HepG2 (cell line): Measurements from ENCODE around the gene CCDC157. TPM values are rescaled to one million over a fixed set of nuclear protein-coding genes. Genes with fewer than 3 reads are reported as not detected.

Experiments
- CCDC6 ChIP-seq: sonication (generic); formaldehyde crosslinking; IDR thresholded peaks from 2 replicates; pipeline ENCODE4 v1.8.1; 2022; ENCODE audit warnings: mild to moderate bottlenecking, missing genetic modification reagents, moderate library complexity
- DNMT1 ChIP-seq: sonication (generic); formaldehyde crosslinking; IDR thresholded peaks from 2 replicates; pipeline ENCODE4 v1.5.1; 2020; ENCODE audit warnings: mild to moderate bottlenecking, missing genetic modification reagents
- HOXA7 ChIP-seq: sonication (generic); formaldehyde crosslinking; IDR thresholded peaks from 2 replicates; pipeline ENCODE4 v1.8.1; 2022; ENCODE audit warnings: mild to moderate bottlenecking, missing genetic modification reagents, moderate library complexity
- KLF6 ChIP-seq: IDR thresholded peaks from 2 replicates; pipeline ENCODE4 v1.8.0; 2016; ENCODE audit warnings: missing biosample characterization, missing genetic modification reagents
- MAF1 ChIP-seq: sonication (generic); formaldehyde crosslinking; IDR thresholded peaks from 2 replicates; pipeline ENCODE4 v1.5.0; 2020; ENCODE audit warnings: missing genetic modification reagents, borderline replicate concordance
- MTA3 ChIP-seq: sonication (generic); formaldehyde crosslinking; IDR thresholded peaks from 2 replicates; pipeline ENCODE4 v1.4.0; 2020; ENCODE audit warnings: missing genetic modification reagents
- NFYC ChIP-seq: IDR thresholded peaks from 2 replicates; pipeline ENCODE4 v1.6.1; 2016; ENCODE audit warnings: missing genetic modification reagents, missing compliant biosample characterization
- SMYD3 ChIP-seq: sonication (generic); formaldehyde crosslinking; IDR thresholded peaks from 2 replicates; pipeline ENCODE4 v1.8.1; 2023; ENCODE audit warnings: mild to moderate bottlenecking, missing genetic modification reagents
- SP5 ChIP-seq: IDR thresholded peaks from 2 replicates; pipeline ENCODE4 v1.6.1; 2016; ENCODE audit warnings: low read depth, borderline replicate concordance
- SRSF9 ChIP-seq: fragments of 200-400 bp; formaldehyde crosslinking; IDR thresholded peaks from 2 replicates; pipeline ENCODE4 v1.6.1; 2018; ENCODE audit warnings: borderline replicate concordance, mild to moderate bottlenecking, low read depth, low read length; ENCODE audit not compliant: insufficient read depth, poor library complexity, severe bottlenecking
- ZNF354B ChIP-seq: sonication (generic); formaldehyde crosslinking; IDR thresholded peaks from 2 replicates; pipeline ENCODE4 v1.8.0; 2022; ENCODE audit warnings: mild to moderate bottlenecking, missing genetic modification reagents
- ZNF530 ChIP-seq: sonication (generic); formaldehyde crosslinking; IDR thresholded peaks from 2 replicates; pipeline ENCODE4 v1.5.0; 2020; ENCODE audit warnings: low read depth, mild to moderate bottlenecking, missing genetic modification reagents
- ZNF615 ChIP-seq: sonication (generic); formaldehyde crosslinking; IDR thresholded peaks from 2 replicates; pipeline ENCODE4 v1.5.0; 2020; ENCODE audit warnings: mild to moderate bottlenecking, missing genetic modification reagents, borderline replicate concordance
- ZNF709 ChIP-seq: sonication (generic); formaldehyde crosslinking; IDR thresholded peaks from 2 replicates; pipeline ENCODE4 v1.5.0; 2020; ENCODE audit warnings: mild to moderate bottlenecking, missing genetic modification reagents
- polyA plus RNA-seq, 8 experiments: library from polyadenylated mRNA; depleted of rRNA in 3 of 8; stranded (reverse) in 7 of 8; unstranded in 1 of 8; fragments of >200 nt; fragmentation: Illumina TruSeq in 4 of 8; extraction: Trizol in 4 of 8; gene quantifications; 2 replicates each; pipeline versions ENCODE4 v1.2.1 to v1.2.3, GENCODE V29; 2011 to 2016; ENCODE audit warnings: low read depth in 4 of 8, missing spikeins in 1 of 8, mixed read lengths in 1 of 8; ENCODE audit not compliant: insufficient read depth in 1 of 8
- total RNA-seq, 5 experiments: library from RNA; depleted of rRNA; stranded (reverse); fragments of >200 nt; fragmentation: Illumina TruSeq; extraction: Trizol; gene quantifications; 2 replicates each; pipeline ENCODE4 v1.2.3, GENCODE V29; 2016; ENCODE audit warnings: low read depth in 1 of 5
- TF ChIP-seq, protein P1 (sequence below): sonication (generic); formaldehyde crosslinking; conservative IDR thresholded peaks from 2 replicates; pipeline ENCODE4 v1.4.0; 2020; ENCODE audit warnings: missing genetic modification reagents
- TF ChIP-seq, protein P2 (sequence below): sonication (generic); formaldehyde crosslinking; IDR thresholded peaks from 2 replicates; pipeline ENCODE4 v1.5.0; 2020; ENCODE audit warnings: missing genetic modification reagents
- TF ChIP-seq, protein P3 (sequence below): sonication (generic); formaldehyde crosslinking; IDR thresholded peaks from 2 replicates; pipeline ENCODE4 v1.5.0; 2020; ENCODE audit warnings: mild to moderate bottlenecking, missing genetic modification reagents
- TF ChIP-seq, protein P4 (sequence below): sonication (generic); formaldehyde crosslinking; IDR thresholded peaks from 2 replicates; pipeline ENCODE4 v1.5.0; 2020; ENCODE audit warnings: mild to moderate bottlenecking, low read depth, missing genetic modification reagents, borderline replicate concordance
- TF ChIP-seq, protein P5 (sequence below): IDR thresholded peaks from 2 replicates; pipeline ENCODE4 v1.6.1; 2016; ENCODE audit warnings: missing genetic modification reagents, missing compliant biosample characterization
- TF ChIP-seq, protein P6 (sequence below): sonication (generic); formaldehyde crosslinking; IDR thresholded peaks from 2 replicates; pipeline ENCODE4 v1.5.0; 2020; ENCODE audit warnings: mild to moderate bottlenecking, missing genetic modification reagents, borderline replicate concordance

The CCDC157 gene
- total and polyA plus RNA-seq, 2 of the 13 experiments (the other 11 are each of a cell fraction or from before 2014, with no cell fraction given) = 1.4 to 1.6 TPM

DNA sequence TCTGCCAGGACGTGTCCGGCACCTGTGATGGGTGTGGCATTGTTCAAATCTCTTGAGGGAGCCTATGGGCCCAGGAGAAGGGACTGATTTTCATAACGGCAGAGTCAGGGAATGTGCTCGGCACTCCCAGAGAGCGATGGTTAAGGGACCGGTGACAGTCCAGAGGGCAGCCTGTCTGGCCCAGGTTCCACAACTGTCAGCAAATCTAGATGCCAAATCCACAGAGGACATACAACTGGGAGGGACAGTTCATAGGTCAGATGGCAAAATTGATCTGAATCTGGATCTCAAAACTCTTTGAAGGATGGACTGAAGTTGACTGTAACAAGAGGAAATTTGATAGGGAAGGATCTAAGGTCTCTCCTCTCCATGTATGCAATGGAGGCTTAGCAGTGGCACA lies 47.5 kb downstream of the CCDC157 start (continued):
- TF ChIP-seq MTA3 (CRISPR knock-in tag) (no peak), DNMT1 (CRISPR knock-in tag) (no peak), SMYD3 (CRISPR knock-in tag) (no peak), CCDC6 (CRISPR knock-in tag) (no peak), ZNF530 (CRISPR knock-in tag) (no peak), HOXA7 (CRISPR knock-in tag) (no peak), ZNF709 (CRISPR knock-in tag) (no peak), SRSF9 (no peak), KLF6 (CRISPR knock-in tag) (no peak), SP5 (CRISPR knock-in tag) (peak; percentile 93), ZNF354B (no peak), MAF1 (CRISPR knock-in tag) (no peak), ZNF615 (no peak), NFYC (CRISPR knock-in tag) (no peak)
- TF ChIP-seq, protein P1, sequence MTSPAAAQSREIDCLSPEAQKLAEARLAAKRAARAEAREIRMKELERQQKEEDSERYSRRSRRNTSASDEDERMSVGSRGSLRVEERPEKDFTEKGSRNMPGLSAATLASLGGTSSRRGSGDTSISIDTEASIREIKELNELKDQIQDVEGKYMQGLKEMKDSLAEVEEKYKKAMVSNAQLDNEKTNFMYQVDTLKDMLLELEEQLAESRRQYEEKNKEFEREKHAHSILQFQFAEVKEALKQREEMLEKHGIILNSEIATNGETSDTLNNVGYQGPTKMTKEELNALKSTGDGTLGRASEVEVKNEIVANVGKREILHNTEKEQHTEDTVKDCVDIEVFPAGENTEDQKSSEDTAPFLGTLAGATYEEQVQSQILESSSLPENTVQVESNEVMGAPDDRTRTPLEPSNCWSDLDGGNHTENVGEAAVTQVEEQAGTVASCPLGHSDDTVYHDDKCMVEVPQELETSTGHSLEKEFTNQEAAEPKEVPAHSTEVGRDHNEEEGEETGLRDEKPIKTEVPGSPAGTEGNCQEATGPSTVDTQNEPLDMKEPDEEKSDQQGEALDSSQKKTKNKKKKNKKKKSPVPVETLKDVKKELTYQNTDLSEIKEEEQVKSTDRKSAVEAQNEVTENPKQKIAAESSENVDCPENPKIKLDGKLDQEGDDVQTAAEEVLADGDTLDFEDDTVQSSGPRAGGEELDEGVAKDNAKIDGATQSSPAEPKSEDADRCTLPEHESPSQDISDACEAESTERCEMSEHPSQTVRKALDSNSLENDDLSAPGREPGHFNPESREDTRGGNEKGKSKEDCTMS = no peak
- TF ChIP-seq, protein P2, sequence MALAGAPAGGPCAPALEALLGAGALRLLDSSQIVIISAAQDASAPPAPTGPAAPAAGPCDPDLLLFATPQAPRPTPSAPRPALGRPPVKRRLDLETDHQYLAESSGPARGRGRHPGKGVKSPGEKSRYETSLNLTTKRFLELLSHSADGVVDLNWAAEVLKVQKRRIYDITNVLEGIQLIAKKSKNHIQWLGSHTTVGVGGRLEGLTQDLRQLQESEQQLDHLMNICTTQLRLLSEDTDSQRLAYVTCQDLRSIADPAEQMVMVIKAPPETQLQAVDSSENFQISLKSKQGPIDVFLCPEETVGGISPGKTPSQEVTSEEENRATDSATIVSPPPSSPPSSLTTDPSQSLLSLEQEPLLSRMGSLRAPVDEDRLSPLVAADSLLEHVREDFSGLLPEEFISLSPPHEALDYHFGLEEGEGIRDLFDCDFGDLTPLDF = no peak
- TF ChIP-seq, protein P3, sequence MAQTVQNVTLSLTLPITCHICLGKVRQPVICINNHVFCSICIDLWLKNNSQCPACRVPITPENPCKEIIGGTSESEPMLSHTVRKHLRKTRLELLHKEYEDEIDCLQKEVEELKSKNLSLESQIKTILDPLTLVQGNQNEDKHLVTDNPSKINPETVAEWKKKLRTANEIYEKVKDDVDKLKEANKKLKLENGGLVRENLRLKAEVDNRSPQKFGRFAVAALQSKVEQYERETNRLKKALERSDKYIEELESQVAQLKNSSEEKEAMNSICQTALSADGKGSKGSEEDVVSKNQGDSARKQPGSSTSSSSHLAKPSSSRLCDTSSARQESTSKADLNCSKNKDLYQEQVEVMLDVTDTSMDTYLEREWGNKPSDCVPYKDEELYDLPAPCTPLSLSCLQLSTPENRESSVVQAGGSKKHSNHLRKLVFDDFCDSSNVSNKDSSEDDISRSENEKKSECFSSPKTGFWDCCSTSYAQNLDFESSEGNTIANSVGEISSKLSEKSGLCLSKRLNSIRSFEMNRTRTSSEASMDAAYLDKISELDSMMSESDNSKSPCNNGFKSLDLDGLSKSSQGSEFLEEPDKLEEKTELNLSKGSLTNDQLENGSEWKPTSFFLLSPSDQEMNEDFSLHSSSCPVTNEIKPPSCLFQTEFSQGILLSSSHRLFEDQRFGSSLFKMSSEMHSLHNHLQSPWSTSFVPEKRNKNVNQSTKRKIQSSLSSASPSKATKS (CRISPR knock-in tag) = no peak
- TF ChIP-seq, protein P4, sequence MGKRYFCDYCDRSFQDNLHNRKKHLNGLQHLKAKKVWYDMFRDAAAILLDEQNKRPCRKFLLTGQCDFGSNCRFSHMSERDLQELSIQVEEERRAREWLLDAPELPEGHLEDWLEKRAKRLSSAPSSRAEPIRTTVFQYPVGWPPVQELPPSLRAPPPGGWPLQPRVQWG (CRISPR knock-in tag) = no peak
- TF ChIP-seq, protein P5, sequence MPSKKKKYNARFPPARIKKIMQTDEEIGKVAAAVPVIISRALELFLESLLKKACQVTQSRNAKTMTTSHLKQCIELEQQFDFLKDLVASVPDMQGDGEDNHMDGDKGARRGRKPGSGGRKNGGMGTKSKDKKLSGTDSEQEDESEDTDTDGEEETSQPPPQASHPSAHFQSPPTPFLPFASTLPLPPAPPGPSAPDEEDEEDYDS (CRISPR knock-in tag) = no peak
- TF ChIP-seq, protein P6, sequence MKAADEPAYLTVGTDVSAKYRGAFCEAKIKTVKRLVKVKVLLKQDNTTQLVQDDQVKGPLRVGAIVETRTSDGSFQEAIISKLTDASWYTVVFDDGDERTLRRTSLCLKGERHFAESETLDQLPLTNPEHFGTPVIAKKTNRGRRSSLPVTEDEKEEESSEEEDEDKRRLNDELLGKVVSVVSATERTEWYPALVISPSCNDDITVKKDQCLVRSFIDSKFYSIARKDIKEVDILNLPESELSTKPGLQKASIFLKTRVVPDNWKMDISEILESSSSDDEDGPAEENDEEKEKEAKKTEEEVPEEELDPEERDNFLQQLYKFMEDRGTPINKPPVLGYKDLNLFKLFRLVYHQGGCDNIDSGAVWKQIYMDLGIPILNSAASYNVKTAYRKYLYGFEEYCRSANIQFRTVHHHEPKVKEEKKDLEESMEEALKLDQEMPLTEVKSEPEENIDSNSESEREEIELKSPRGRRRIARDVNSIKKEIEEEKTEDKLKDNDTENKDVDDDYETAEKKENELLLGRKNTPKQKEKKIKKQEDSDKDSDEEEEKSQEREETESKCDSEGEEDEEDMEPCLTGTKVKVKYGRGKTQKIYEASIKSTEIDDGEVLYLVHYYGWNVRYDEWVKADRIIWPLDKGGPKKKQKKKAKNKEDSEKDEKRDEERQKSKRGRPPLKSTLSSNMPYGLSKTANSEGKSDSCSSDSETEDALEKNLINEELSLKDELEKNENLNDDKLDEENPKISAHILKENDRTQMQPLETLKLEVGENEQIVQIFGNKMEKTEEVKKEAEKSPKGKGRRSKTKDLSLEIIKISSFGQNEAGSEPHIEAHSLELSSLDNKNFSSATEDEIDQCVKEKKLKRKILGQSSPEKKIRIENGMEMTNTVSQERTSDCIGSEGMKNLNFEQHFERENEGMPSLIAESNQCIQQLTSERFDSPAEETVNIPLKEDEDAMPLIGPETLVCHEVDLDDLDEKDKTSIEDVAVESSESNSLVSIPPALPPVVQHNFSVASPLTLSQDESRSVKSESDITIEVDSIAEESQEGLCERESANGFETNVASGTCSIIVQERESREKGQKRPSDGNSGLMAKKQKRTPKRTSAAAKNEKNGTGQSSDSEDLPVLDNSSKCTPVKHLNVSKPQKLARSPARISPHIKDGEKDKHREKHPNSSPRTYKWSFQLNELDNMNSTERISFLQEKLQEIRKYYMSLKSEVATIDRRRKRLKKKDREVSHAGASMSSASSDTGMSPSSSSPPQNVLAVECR = no peak; the same call in 1 of the 2 replicates
